ENCODE results near the gene FAM184A. TPM values are rescaled to one million over a fixed set of nuclear protein-coding genes. Genes with fewer than 3 reads are reported as not detected.

FAM184A gene
- total and polyA plus RNA-seq, 8 donors = 1.8 to 6.4 (median 3.0) TPM

DNA sequence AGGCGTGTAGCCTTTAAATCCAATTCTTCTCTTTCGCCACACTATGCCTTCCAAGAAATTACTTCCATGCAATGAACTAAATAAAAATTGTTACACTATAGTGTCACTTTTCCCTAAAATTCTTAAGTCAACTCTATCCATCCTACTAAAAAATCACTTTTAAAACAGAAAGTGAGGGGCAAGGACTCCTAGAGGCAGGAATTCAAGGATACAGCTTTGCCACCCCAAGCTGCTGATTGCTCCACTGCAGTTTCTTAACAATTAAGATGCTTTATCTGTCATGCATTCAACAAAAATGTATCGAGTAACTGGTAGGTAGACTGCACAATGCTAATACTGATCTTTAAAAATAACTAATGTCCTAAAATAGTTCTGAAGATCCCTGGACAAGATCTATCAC lies 147.8 kb downstream of the FAM184A start:
- FAIRE-seq = no peak
- intact Hi-C loops (cut with DNase I) = no loop called here
- TF ChIP-seq, protein P1, sequence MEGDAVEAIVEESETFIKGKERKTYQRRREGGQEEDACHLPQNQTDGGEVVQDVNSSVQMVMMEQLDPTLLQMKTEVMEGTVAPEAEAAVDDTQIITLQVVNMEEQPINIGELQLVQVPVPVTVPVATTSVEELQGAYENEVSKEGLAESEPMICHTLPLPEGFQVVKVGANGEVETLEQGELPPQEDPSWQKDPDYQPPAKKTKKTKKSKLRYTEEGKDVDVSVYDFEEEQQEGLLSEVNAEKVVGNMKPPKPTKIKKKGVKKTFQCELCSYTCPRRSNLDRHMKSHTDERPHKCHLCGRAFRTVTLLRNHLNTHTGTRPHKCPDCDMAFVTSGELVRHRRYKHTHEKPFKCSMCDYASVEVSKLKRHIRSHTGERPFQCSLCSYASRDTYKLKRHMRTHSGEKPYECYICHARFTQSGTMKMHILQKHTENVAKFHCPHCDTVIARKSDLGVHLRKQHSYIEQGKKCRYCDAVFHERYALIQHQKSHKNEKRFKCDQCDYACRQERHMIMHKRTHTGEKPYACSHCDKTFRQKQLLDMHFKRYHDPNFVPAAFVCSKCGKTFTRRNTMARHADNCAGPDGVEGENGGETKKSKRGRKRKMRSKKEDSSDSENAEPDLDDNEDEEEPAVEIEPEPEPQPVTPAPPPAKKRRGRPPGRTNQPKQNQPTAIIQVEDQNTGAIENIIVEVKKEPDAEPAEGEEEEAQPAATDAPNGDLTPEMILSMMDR (IDR thresholded peaks at IDR 0.05) = no peak
- H3K27me3 ChIP-seq = no peaks in the 10 kb centered on the region
- 94% methylated on average over 3 of the region's 3 CpGs for WGBS, 2 donors
- H3K36me3 ChIP-seq = peaks cover 0 to 6% (median 5%) of the 10 kb centered on the region in 3 donors
- no peak overlapping the region for H3K4me3 ChIP-seq
- H3K9me3 ChIP-seq = no peaks in the 10 kb centered on the region
- ATAC-seq = no peak
- no peak overlapping the region for H3K27ac ChIP-seq
- H3K4me1 ChIP-seq = peaks cover 0 to 22% (median 4%) of the 10 kb centered on the region in 3 donors
- DNase-seq = no peak

DNA sequence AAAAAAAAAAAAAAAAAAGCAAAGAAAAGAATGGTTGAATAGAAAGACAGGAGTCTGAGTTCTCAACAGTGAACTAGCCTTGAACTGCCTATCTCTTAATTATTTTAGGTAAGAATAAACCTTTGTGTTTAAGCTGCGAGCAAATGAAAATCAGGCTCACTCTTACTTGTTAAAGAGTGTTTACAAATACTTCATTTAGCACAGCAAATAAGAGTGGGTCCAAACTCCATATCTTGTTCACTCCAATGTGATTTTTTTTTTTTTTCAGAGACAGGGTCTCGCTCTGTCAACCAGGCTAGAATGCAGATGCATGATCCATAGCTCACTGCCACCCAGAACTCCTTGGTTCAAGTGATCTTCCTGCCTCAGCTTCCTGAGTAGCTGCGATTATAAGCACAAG lies 155.4 kb downstream of the FAM184A start:
- H3K27ac ChIP-seq = no peak overlapping the region
- 75 to 79% methylated on average over 3 of the region's 3 CpGs for WGBS, 2 donors
- no peaks in the 10 kb centered on the region for H3K9me3 ChIP-seq
- H3K4me1 ChIP-seq = no peaks in the 10 kb centered on the region
- ATAC-seq (no peak), FAIRE-seq (no peak), DNase-seq (no peak)
- H3K36me3 ChIP-seq = peaks cover 0 to 15% (median 10%) of the 10 kb centered on the region in 3 donors
- intact Hi-C loops (cut with DNase I) = no loop called here
- H3K4me3 ChIP-seq = no peak overlapping the region
- TF ChIP-seq, protein P1 (IDR thresholded peaks at IDR 0.05) = no peak
- H3K27me3 ChIP-seq = no peaks in the 10 kb centered on the region

GRCh38 chr6:118921084-118921483 lies 157.4 kb downstream of the FAM184A start:
- intact Hi-C loops (cut with DNase I) = no loop called here
- H3K4me3 ChIP-seq = no peak overlapping the region
- H3K4me1 ChIP-seq = no peaks in the 10 kb centered on the region
- no peaks in the 10 kb centered on the region for H3K9me3 ChIP-seq
- WGBS, 2 donors = 100% methylated on average over 1 of the region's 1 CpG
- FAIRE-seq (no peak), DNase-seq (no peak), ATAC-seq (no peak)
- H3K27ac ChIP-seq = no peak overlapping the region
- no peaks in the 10 kb centered on the region for H3K27me3 ChIP-seq
- H3K36me3 ChIP-seq = peaks cover 0 to 25% (median 10%) of the 10 kb centered on the region in 3 donors
- TF ChIP-seq, protein P1 (IDR thresholded peaks at IDR 0.05) = no peak

GRCh38 chr6:118918329-118918725 lies 160.1 kb downstream of the FAM184A start:
- Histone ChIP-seq H3K4me1 (no peaks in the 10 kb centered on the region), H3K4me3 (no peak overlapping the region), H3K36me3 (peaks cover 0 to 25% (median 10%) of the 10 kb centered on the region in 3 donors), H3K27ac (no peak overlapping the region), H3K9me3 (no peaks in the 10 kb centered on the region), H3K27me3 (no peaks in the 10 kb centered on the region)
- DNase-seq (no peak), ATAC-seq (no peak), FAIRE-seq (no peak)
- 73 to 86% methylated on average over 2 of the region's 2 CpGs for WGBS, 2 donors
- intact Hi-C loops (cut with DNase I) = no loop called here
- TF ChIP-seq, protein P1 (IDR thresholded peaks at IDR 0.05) = no peak

DNA sequence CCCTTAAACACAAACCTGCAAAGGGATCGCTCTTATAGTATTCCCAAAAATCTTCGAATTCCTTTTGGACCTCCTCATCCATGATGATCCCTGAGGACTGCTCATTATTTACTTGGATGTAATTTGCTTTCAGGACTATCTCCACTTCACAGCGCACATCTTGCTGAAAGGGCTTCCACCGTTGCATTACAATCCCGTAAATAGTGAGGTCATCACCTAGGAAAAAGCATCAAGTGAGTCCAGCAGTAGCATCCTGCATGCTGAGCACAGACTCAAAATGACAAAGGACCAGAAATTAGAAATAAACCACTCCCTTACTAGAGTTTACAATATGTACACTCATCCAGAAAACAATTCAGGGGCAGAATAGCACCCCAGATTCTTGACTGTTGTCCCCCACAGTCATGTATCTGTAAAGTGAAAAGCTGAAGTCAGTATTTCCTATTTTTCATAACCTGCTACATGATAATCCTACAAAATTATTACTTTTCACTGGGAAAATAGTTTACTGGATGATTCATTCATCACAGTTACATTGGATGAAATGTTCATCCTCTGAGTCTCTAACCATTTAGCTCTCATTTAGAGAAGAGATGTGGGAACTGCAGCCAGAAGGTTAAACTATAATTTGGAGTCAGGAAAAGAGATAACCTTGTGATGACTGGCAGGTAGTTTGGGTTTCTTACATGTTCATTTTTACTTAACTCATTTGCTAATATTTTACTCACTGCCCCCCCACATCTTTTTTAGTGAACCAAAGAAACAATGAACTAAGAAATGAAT lies 160.7 kb downstream of the FAM184A start:
- Histone ChIP-seq H3K4me3 (no peak overlapping the region), H3K27me3 (no peaks in the 10 kb centered on the region), H3K9me3 (no peaks in the 10 kb centered on the region), H3K27ac (no peak overlapping the region), H3K4me1 (no peaks in the 10 kb centered on the region), H3K36me3 (peaks cover 0 to 27% (median 10%) of the 10 kb centered on the region in 3 donors)
- TF ChIP-seq, protein P1 (IDR thresholded peaks at IDR 0.05) = no peak
- DNase-seq (no peak), FAIRE-seq (no peak), ATAC-seq (no peak)
- intact Hi-C loops (cut with DNase I) = no loop called here
- WGBS, 2 donors = 90 to 98% methylated on average over 5 of the region's 5 CpGs

All from pancreas (tissue), 10 donors.